CD4-positive, alpha-beta T cell treated with Interleukin-17A for 1 hour (primary cell): ENCODE measurements around the gene UBASH3B.

Source experiments
- DNase-seq: peaks from one replicate; pipeline ENCODE4 v3.0.0-alpha.2; 2020

Gene UBASH3B

GRCh38 chr11:122863704-122864326 lies 208.3 kb downstream of the UBASH3B start:
- DNase-seq, result peak; percentile 43
